Ramos (cell line): Measurements from ENCODE around the gene AFP.

Source experiments
- in situ Hi-C: fragments of 300-500 bp; cut with MboI; formaldehyde crosslinking; loops from one replicate; pipeline ENCODE4 v1.14.3; 2022; ENCODE audit warnings: low sequenced_read_pairs; ENCODE audit not compliant: unreplicated experiment

The AFP gene

DNA sequence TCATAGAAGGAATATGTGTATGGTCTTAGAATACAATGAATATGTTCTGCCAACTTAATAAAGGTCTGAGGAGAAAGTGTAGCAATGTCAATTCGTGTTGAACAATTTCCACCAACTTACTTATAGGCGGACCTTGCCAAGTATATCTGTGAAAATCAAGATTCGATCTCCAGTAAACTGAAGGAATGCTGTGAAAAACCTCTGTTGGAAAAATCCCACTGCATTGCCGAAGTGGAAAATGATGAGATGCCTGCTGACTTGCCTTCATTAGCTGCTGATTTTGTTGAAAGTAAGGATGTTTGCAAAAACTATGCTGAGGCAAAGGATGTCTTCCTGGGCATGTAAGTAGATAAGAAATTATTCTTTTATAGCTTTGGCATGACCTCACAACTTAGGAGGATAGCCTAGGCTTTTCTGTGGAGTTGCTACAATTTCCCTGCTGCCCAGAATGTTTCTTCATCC, 22.7 kb upstream of the AFP start:
- in situ Hi-C loops, result no loop called here

DNA sequence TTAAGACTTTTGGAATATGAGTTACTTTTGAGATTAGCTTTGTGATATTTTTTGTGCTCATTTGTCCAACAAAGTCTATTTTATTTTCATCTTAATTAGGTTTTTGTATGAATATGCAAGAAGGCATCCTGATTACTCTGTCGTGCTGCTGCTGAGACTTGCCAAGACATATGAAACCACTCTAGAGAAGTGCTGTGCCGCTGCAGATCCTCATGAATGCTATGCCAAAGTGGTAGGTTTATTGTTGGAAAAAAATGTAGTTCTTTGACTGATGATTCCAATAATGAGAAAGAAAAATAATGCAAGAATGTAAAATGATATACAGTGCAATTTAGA, 21.1 kb upstream of the AFP start:
- in situ Hi-C loops, result no loop called here

DNA sequence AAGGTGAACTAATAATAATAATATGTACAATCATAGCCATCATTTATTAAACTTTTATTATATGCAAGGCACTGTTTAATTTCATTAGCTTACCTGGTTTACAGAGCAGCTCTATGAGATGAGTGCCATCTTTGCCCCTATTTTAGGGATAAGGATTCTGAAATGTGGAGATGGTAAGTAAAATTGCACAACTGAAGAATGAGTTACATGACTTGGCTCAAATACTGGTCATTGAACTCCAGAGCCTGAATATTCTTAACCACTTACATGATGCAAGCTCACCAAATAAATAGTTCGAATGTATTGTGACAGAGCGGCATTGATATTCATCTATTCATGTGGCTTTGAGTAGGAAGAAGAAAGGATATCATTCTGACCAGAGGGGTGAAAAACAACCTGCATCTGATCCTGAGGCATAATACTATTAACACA, 20.2 kb upstream of the AFP start:
- in situ Hi-C loops, result no loop called here

DNA sequence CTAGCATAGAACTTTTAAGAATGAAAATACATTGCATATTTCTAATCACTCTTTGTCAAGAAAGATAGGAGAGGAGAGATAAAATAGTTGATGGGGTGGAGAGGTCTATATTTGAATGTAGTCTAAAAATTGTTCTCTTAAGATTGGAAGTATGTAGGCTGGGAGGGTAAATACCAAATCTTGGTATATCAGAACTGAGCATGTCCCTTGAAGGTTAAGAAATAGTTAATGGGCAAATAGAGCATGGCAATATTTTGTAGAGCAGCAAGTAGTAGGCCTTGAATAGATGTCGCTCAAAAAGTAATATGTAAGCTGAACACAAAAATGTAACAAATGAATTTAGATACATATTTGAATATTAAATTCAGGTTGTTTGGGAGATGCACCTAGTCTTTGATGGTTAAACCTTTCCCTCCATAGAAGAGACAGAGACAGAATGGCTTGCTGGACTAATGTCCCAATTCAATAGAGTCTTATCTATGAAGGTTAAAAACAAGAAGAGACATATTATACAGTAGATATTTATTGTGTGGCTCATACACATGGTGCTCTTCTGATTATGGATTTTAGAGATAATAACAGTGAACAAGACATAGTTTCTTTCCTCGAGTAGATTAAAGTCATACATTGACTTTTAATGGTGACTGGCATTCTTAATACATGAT, 19.5 kb upstream of the AFP start:
- in situ Hi-C loops, result no loop called here

DNA sequence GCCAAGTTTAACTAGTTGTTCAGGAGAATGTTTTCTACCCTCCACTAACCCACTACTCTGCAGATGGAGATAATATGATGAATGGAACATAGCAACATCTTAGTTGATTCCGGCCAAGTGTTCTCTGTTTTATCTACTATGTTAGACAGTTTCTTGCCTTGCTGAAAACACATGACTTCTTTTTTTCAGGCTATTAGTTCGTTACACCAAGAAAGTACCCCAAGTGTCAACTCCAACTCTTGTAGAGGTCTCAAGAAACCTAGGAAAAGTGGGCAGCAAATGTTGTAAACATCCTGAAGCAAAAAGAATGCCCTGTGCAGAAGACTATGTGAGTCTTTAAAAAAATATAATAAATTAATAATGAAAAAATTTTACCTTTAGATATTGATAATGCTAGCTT, 18.7 kb upstream of the AFP start:
- in situ Hi-C loops, result no loop called here

DNA sequence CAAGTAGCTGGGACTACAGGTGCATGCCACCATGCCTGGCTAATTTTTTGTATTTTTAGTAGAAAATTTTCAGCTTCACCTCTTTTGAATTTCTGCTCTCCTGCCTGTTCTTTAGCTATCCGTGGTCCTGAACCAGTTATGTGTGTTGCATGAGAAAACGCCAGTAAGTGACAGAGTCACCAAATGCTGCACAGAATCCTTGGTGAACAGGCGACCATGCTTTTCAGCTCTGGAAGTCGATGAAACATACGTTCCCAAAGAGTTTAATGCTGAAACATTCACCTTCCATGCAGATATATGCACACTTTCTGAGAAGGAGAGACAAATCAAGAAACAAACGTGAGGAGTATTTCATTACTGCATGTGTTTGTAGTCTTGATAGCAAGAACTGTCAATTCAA, 18.0 kb upstream of the AFP start:
- in situ Hi-C loops, result no loop called here

DNA sequence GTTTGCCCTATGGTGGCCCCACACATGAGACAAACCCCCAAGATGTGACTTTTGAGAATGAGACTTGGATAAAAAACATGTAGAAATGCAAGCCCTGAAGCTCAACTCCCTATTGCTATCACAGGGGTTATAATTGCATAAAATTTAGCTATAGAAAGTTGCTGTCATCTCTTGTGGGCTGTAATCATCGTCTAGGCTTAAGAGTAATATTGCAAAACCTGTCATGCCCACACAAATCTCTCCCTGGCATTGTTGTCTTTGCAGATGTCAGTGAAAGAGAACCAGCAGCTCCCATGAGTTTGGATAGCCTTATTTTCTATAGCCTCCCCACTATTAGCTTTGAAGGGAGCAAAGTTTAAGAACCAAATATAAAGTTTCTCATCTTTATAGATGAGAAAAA, 17.3 kb upstream of the AFP start:
- in situ Hi-C loops, result no loop called here

DNA sequence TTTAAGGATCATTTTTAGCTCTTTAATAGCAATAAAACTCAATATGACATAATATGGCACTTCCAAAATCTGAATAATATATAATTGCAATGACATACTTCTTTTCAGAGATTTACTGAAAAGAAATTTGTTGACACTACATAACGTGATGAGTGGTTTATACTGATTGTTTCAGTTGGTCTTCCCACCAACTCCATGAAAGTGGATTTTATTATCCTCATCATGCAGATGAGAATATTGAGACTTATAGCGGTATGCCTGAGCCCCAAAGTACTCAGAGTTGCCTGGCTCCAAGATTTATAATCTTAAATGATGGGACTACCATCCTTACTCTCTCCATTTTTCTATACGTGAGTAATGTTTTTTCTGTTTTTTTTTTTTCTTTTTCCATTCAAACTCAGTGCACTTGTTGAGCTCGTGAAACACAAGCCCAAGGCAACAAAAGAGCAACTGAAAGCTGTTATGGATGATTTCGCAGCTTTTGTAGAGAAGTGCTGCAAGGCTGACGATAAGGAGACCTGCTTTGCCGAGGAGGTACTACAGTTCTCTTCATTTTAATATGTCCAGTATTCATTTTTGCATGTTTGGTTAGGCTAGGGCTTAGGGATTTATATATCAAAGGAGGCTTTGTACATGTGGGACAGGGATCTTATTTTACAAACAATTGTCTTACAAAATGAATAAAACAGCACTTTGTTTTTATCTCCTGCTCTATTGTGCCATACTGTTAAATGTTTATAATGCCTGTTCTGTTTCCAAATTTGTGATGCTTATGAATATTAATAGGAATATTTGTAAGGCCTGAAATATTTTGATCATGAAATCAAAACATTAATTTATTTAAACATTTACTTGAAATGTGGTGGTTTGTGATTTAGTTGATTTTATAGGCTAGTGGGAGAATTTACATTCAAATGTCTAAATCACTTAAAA, 16.6 kb upstream of the AFP start:
- in situ Hi-C loops, result no loop called here

DNA sequence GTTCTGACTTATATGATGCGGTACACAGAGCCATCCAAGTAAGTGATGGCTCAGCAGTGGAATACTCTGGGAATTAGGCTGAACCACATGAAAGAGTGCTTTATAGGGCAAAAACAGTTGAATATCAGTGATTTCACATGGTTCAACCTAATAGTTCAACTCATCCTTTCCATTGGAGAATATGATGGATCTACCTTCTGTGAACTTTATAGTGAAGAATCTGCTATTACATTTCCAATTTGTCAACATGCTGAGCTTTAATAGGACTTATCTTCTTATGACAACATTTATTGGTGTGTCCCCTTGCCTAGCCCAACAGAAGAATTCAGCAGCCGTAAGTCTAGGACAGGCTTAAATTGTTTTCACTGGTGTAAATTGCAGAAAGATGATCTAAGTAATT, 15.4 kb upstream of the AFP start:
- in situ Hi-C loops, result no loop called here

DNA sequence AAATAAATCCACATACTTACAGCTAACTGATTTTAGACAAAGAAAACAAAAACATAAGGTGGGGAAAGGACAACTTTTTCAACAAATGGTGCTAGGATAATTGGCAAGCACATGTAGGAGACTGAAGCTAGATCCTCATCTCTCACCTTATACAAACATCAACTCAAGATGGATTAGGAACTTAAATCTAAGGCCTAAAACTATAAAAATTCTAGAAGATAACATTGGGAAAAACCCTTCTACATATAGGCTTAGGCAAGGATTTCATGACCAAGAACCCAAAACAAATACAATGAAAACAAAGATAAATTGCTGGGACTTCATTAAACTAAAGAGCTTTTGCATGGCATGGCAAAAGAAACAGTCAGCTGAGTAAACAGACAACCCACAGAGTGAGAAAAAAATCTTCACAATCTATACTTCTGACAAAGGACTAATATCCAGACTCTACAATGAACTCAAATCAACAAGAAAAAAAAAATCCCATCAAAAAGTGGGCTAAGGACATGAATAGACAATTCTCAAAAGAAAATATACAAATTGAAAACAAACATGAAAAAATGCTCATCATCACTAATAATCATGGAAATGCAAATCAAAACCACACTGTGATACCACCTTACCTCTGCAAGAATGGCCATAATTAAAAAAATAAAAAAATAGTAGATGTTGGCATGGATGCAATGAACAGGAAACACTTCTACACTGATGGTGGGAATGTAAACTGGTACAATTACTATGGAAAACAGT, 14.1 kb upstream of the AFP start:
- in situ Hi-C loops, result no loop called here

DNA sequence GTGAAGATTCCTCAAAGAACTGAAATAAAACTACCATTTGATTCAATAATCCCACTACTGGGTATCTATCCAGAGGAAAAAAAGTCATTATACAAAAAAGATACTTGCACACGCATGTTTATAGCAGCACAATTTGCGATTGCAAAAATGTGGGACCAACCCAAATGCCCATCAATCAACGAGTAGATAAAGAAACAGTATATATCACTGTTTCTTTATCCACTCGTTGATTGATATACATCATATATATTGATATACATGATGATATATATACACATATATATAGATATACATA, 13.6 kb upstream of the AFP start:
- in situ Hi-C loops, result no loop called here

DNA sequence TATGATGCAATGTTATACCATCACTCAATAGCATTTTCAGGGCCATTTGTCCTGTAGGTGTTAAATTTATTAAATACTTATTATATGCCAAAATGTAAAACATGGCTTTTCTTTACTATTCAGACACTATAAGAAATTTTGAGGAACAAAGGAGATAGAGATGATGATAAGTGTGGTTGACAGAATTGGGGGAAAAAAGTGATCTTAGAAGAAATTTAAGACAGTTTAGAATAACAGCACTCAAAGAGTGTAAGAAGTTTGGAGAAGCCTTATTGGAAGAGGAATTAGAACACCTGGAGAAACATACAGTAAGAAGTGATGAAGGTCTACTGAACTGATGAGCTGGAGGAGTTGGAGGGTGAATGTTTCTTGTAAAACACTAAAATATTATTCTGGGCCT, 12.8 kb upstream of the AFP start:
- in situ Hi-C loops, result no loop called here

DNA sequence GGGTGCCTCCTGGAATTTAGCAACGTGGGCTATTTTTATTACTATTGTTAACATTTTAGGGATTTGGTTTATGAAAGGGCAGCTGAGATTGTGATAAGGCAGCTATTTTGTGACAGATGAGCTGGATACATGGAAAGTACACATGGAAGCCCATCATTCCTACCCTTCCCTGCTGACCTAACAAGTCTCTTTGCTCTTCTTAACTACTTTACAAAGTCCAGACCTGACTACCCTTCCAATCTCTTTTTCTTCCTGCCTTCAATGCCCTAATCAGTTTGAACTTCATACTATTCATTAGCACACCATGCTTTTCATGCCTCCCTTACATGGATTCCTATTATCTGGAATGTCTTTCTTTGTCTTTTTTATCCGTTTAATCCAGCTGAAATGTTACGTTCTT, 9.4 kb upstream of the AFP start:
- in situ Hi-C loops, result no loop called here

DNA sequence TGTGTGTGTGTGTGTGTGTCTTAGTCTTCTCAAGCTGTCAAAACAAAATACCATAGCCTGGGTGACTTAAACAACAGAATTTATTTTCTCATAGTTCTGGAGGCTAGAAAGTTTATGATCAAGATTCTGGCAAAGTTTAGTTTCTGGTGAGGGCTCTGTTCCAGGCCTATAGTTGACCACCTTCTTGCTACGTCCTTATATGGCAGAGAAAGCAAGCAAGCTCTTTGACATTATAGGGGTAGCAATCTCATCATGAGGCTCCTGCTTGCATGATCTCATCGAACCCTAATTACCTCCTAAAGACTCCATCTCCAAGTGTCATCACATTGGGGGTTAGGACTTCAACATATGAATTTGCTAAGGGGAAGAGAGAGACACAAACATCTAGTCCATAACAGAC, 6.9 kb upstream of the AFP start:
- in situ Hi-C loops, result no loop called here

DNA sequence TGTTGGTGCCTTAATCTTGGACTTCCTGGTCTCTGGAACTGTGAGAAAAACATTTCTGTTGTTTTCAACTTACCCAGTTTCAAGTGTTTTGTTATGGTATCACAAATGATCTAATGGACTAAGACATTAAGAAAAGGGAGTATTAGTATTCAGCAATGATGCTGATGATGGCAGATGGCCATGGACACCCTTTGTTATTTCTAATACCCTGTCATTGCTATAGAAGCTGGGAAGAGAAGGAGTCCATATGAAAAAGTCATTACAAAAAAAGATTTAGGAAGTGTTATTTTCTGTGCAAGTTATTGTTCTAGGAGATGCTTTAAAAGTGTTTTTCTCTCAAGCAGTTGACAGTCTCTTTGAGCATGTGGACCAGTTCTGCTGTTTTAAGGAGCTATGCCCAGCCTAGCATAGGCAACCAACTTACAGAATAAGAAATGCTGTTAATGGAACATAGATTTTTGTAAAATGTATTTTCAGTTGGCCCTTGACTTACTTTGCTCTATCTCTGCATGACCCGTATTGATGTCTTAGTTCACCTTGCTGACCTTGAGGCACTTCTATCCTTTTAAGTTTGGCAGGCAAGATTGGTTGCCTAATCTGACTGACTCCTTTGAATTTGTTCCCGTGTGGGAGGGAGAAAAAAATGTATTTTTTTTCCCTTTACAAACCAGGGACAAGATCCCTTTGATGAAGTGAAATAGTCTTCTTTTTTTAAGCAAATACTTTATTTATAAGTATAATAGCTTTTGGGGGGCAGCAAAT, 6.0 kb upstream of the AFP start:
- in situ Hi-C loops, result no loop called here

DNA sequence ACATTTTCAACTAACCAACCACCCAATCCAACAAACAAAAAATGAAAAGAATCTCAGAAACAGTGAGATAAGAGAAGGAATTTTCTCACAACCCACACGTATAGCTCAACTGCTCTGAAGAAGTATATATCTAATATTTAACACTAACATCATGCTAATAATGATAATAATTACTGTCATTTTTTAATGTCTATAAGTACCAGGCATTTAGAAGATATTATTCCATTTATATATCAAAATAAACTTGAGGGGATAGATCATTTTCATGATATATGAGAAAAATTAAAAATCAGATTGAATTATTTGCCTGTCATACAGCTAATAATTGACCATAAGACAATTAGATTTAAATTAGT, 4.2 kb upstream of the AFP start:
- in situ Hi-C loops, result no loop called here

DNA sequence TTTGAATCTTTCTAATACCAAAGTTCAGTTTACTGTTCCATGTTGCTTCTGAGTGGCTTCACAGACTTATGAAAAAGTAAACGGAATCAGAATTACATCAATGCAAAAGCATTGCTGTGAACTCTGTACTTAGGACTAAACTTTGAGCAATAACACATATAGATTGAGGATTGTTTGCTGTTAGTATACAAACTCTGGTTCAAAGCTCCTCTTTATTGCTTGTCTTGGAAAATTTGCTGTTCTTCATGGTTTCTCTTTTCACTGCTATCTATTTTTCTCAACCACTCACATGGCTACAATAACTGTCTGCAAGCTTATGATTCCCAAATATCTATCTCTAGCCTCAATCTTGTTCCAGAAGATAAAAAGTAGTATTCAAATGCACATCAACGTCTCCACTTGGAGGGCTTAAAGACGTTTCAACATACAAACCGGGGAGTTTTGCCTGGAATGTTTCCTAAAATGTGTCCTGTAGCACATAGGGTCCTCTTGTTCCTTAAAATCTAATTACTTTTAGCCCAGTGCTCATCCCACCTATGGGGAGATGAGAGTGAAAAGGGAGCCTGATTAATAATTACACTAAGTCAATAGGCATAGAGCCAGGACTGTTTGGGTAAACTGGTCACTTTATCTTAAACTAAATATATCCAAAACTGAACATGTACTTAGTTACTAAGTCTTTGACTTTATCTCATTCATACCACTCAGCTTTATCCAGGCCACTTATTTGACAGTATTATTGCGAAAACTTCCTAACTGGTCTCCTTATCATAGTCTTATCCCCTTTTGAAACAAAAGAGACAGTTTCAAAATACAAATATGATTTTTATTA, 3.6 kb upstream of the AFP start:
- in situ Hi-C loops, result no loop called here

DNA sequence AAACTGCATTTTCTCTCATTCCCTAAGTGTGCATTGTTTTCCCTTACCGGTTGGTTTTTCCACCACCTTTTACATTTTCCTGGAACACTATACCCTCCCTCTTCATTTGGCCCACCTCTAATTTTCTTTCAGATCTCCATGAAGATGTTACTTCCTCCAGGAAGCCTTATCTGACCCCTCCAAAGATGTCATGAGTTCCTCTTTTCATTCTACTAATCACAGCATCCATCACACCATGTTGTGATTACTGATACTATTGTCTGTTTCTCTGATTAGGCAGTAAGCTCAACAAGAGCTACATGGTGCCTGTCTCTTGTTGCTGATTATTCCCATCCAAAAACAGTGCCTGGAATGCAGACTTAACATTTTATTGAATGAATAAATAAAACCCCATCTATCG, 2.9 kb upstream of the AFP start:
- in situ Hi-C loops, result no loop called here

DNA sequence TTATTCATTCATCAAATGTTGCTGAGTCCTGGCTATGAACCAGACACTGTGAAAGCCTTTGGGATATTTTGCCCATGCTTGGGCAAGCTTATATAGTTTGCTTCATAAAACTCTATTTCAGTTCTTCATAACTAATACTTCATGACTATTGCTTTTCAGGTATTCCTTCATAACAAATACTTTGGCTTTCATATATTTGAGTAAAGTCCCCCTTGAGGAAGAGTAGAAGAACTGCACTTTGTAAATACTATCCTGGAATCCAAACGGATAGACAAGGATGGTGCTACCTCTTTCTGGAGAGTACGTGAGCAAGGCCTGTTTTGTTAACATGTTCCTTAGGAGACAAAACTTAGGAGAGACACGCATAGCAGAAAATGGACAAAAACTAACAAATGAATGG, 1.7 kb upstream of the AFP start:
- in situ Hi-C loops, result no loop called here
